ENCODE measurements around the gene PTPRR. TPM values are rescaled to one million over a fixed set of nuclear protein-coding genes. Genes with fewer than 3 reads are reported as not detected.

The PTPRR gene
- total RNA-seq, 1 donor from 2014 or later, result 0.46 TPM

DNA sequence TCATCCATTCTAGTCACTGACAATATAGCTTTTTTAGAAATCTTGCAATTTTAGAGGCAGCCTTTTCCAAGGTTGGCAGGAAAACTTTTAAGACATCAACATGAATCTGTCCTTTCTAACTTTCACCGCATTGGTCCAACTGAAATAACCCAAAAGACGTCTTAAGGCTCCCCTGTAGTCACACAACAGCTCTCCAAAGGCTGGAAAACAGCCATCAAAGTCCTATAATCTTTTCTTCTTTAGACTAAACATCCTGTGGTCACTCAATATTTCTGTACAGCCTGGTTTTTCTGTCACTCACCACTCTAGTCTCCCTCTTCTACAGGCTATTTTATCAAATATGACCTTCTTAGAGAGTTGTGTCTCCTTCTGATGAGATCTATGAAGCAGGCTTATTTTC, 278.8 kb downstream of the PTPRR start:
- DNase-seq (ENCODE audit: low read depth), result no peak
- no peak overlapping the region for H3K4me3 ChIP-seq (ENCODE audit: low read depth, low read length)
- TF ChIP-seq, protein P1, sequence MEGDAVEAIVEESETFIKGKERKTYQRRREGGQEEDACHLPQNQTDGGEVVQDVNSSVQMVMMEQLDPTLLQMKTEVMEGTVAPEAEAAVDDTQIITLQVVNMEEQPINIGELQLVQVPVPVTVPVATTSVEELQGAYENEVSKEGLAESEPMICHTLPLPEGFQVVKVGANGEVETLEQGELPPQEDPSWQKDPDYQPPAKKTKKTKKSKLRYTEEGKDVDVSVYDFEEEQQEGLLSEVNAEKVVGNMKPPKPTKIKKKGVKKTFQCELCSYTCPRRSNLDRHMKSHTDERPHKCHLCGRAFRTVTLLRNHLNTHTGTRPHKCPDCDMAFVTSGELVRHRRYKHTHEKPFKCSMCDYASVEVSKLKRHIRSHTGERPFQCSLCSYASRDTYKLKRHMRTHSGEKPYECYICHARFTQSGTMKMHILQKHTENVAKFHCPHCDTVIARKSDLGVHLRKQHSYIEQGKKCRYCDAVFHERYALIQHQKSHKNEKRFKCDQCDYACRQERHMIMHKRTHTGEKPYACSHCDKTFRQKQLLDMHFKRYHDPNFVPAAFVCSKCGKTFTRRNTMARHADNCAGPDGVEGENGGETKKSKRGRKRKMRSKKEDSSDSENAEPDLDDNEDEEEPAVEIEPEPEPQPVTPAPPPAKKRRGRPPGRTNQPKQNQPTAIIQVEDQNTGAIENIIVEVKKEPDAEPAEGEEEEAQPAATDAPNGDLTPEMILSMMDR (conservative IDR thresholded peaks at IDR 0.05; ENCODE audit: low read depth, low read length), result no peak

DNA sequence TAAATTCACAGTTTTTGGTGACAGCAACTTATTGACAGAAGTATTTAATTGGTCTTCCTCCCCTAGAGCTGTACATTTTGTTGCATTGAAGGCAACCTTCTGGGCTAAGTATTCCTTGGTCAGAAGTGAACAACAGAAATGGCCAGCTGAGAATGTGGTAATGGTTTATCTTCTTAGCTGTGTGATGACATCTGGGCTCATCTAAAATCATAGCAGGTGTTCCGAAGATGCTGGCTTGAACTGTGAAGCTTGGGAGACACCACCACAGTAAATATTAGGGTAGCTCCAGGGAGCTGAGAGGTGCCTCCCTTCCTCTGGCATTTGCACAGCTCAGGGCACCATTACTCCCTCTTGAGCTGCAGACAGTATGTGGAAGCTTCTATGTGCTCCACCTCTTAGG, 279.6 kb downstream of the PTPRR start:
- TF ChIP-seq, protein P1 (conservative IDR thresholded peaks at IDR 0.05; ENCODE audit: low read depth, low read length), result no peak
- no peak for DNase-seq (ENCODE audit: low read depth)
- no peak overlapping the region for H3K4me3 ChIP-seq (ENCODE audit: low read depth, low read length)

DNA sequence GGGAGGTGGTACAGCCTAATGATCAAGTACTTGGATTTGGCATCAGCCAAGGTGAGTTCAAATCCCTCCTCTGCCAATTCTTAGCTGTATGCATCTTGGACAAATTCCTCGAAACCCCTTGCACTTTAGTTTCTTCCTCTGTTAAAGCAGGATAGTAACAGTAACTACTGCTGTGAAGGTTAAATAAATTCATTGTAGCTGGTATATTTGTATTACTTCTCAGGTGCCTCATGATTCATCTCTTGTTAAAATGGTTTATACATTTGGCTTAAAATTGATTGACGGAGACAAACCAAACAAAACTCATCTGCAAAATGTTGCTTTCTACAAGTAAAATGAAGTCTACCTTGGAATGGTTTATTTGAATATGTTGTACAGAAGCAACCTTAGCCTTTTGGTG, 281.0 kb downstream of the PTPRR start:
- DNase-seq (ENCODE audit: low read depth), result no peak
- TF ChIP-seq, protein P1 (conservative IDR thresholded peaks at IDR 0.05; ENCODE audit: low read depth, low read length), result no peak
- H3K4me3 ChIP-seq (ENCODE audit: low read depth, low read length), result no peak overlapping the region

DNA sequence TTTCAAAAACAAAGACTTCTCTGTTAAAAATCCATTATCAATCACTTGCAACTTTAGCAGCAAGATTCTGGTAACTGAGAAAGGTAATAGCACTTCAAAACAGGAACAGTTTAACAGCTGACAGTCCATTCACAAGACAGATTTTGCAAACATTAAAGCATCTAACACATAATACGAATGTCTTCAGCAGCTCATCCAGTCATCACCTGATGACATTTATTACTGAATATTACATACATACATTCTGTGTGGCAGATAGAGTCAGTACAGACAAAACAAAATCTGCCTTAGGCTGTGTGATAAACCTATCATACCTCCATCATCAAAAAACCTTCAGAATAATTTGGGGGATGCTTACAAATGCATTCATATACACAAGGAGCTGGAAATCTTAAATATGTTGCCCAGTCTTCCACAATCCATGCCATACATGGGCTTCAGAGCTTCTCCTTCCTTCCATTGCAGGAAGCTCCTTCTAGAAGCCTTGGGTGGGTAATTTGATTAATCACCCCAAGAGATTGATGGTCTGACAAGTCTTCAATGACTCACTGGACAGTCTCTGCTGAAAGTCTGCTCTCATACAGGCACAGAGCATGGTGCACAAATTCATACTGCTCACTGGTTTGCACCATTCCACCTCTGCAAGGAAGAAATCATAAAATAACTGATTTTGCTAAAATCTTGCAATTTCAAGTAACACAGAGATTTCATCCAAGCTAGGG, 281.7 kb downstream of the PTPRR start:
- TF ChIP-seq, protein P1 (conservative IDR thresholded peaks at IDR 0.05; ENCODE audit: low read depth, low read length), result no peak
- no peak overlapping the region for H3K4me3 ChIP-seq (ENCODE audit: low read depth, low read length)
- no peak for DNase-seq (ENCODE audit: low read depth)

DNA sequence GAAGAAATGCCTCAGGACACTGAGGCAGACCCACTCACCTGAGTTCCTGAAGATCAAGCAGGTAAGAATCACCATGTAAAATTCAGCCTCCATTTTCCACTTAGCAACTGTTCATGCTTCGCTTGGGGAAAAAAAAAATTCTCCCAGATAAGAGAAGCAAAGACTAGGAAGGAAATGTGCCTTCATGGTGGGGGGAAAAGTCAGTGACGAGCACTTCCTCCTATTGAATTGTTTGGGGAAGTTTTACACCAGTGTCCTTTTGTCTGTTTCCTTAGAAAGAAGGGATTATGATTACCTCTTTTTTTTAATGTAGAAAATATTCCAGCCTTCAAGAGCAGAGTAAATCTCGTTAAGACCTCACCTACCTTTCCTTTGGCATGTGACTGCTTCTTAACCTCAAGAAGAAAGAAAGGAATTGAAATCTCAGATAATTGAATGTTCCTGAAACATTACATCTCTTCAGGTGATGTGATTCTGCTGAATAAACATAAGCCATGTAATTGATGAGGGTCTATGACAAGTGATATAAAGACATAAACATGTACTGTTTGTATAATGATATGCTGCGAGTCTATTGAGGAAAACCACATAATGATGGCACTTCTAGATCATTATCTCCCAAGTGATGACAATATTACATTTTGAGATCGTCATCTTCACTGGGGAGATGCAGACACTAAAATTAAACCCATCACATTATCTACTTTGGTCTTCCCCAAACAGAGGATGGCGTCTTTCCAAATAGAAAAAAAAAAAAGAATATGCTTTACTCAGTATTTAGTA, 283.0 kb downstream of the PTPRR start, which contains the start of gene PTPRB:
TSS of gene PTPRB (minus strand) at position 127 of the 783 bp plus-strand sequence. CDS start at position 93, 34 bp downstream.
- no peak for DNase-seq (ENCODE audit: low read depth)
- H3K4me3 ChIP-seq (ENCODE audit: low read depth, low read length), result no peak within 1 kb of the TSS
- TF ChIP-seq, protein P1 (conservative IDR thresholded peaks at IDR 0.05; ENCODE audit: low read depth, low read length), result no peak

DNA sequence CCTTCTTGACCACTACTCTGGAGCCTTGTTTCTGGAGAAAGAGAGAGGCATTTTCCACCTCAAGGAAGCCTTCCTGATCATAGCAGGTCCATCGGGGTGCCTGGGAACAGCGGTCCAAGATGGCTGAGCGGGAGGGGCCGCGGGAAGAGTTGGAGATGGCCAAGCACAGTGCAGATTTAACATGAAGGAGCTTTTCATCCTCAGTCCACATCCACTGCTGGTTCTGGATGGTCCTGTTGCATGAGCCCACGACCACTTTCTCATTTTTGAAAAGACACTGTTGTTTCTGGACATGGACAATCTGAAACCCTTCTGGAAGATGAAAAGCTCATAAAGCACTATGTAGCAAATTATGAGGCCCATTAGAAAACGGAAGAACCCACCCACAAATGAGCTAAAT, 284.8 kb downstream of the PTPRR start:
- TF ChIP-seq, protein P1 (conservative IDR thresholded peaks at IDR 0.05; ENCODE audit: low read depth, low read length), result no peak
- no peak for DNase-seq (ENCODE audit: low read depth)
- no peak overlapping the region for H3K4me3 ChIP-seq (ENCODE audit: low read depth, low read length)
